Amygdala (tissue), 56 donors: ENCODE data around the gene CLIC5.

ENCODE experiments used
- DNase-seq, 56 donors: peaks; one replicate each; lab custom pipeline; 2025; lab: John Stamatoyannopoulos, UW

Gene CLIC5

GRCh38 chr6:46000905-46001304 lies 14.8 kb downstream of the CLIC5 start:
- no peak for DNase-seq

GRCh38 chr6:45998524-45998923 lies 17.1 kb downstream of the CLIC5 start:
- no peak for DNase-seq

GRCh38 chr6:45997875-45998506 lies 17.7 kb downstream of the CLIC5 start:
- DNase-seq, result no peak

- no peak for DNase-seq
These were observed 24.5 kb downstream of the CLIC5 start for GRCh38 chr6:45991189-45991588.

GRCh38 chr6:45990162-45990561 lies 25.5 kb downstream of the CLIC5 start:
- DNase-seq, result no peak

- no peak for DNase-seq
These were observed 27.0 kb downstream of the CLIC5 start for GRCh38 chr6:45988635-45989034.

- no peak for DNase-seq
These were observed 27.8 kb downstream of the CLIC5 start for GRCh38 chr6:45987856-45988255.

- no peak for DNase-seq
These were observed 28.9 kb downstream of the CLIC5 start for GRCh38 chr6:45986746-45987274.

GRCh38 chr6:45984788-45985425 lies 30.8 kb downstream of the CLIC5 start:
- DNase-seq, result no peak

GRCh38 chr6:45984347-45984746 lies 31.3 kb downstream of the CLIC5 start:
- no peak for DNase-seq

GRCh38 chr6:45983062-45983461 lies 32.6 kb downstream of the CLIC5 start:
- no peak for DNase-seq

GRCh38 chr6:45982280-45983036 lies 33.2 kb downstream of the CLIC5 start:
- DNase-seq, result no peak

GRCh38 chr6:45981046-45981445 lies 34.6 kb downstream of the CLIC5 start:
- no peak for DNase-seq

- no peak for DNase-seq
These were observed 36.3 kb downstream of the CLIC5 start for GRCh38 chr6:45979311-45979710.

GRCh38 chr6:45974596-45974995 lies 41.1 kb downstream of the CLIC5 start:
- DNase-seq, result no peak

GRCh38 chr6:45972795-45973503 lies 42.7 kb downstream of the CLIC5 start:
- no peak for DNase-seq

- DNase-seq, result no peak
These were observed 44.4 kb downstream of the CLIC5 start for GRCh38 chr6:45971287-45971686.

GRCh38 chr6:45970326-45970725 lies 45.3 kb downstream of the CLIC5 start:
- no peak for DNase-seq

- no peak for DNase-seq
These were observed 45.8 kb downstream of the CLIC5 start for GRCh38 chr6:45969883-45970282.

- no peak for DNase-seq
These were observed 46.6 kb downstream of the CLIC5 start for GRCh38 chr6:45969026-45969425.

- DNase-seq, result no peak
These were observed 48.3 kb downstream of the CLIC5 start for GRCh38 chr6:45967363-45967762.
